Suprapubic skin (tissue), 4 donors: ENCODE results near the gene ADAT3.

Source experiments
- EP300 ChIP-seq: sonication (generic); formaldehyde crosslinking; IDR thresholded peaks from one replicate; pipeline ENCODE4 v1.6.1; 2017; ENCODE audit warnings: antibody characterized with exemption
- POLR2A ChIP-seq, 2 donors: fragments of 450-650 bp; IDR thresholded peaks; one replicate each; pipeline ENCODE4 v1.6.1; 2017; ENCODE audit warnings: antibody characterized with exemption in 2 of 2, mild to moderate bottlenecking in 2 of 2, moderate library complexity in 2 of 2
- POLR2AphosphoS5 ChIP-seq, 3 donors: sonication (generic); formaldehyde crosslinking; IDR thresholded peaks; one replicate each; pipeline ENCODE4 v1.6.1; 2017; ENCODE audit warnings: antibody characterized with exemption in 3 of 3
- TF ChIP-seq, protein P1 (sequence below), 2 donors: fragments of 200-600 bp in 1 of 2; fragments of 450-650 bp in 1 of 2; sonication (generic) in 1 of 2; IDR thresholded peaks; one replicate each; pipeline ENCODE4 v1.5.1; 2016 to 2019; ENCODE audit warnings: antibody characterized with exemption in 2 of 2, mild to moderate bottlenecking in 1 of 2, moderate library complexity in 1 of 2

DNA sequence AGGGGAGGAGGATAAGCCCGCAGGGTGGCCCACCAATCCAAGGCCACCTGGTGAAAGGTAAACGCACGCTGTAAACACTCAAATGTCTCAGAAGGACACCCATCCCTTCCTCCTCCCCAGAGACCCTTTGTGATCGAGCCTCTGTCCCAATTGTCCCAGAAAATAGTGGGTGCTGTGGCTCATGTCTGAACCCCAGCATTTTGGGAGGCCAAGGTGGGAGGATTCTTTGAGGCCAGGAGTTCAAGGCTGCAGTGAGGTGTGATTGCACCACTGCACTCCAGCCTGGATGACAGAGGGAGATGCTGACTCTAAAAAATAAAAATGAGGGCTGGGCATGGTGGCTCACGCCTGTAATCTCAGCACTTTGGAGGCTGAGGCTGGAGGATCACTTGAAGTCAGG lies 16.8 kb upstream of the ADAT3 start:
- TF ChIP-seq POLR2A (IDR thresholded peaks at IDR 0.05) (no peak), POLR2AphosphoS5 (IDR thresholded peaks at IDR 0.05) (no peak), EP300 (no peak)
- TF ChIP-seq, protein P1, sequence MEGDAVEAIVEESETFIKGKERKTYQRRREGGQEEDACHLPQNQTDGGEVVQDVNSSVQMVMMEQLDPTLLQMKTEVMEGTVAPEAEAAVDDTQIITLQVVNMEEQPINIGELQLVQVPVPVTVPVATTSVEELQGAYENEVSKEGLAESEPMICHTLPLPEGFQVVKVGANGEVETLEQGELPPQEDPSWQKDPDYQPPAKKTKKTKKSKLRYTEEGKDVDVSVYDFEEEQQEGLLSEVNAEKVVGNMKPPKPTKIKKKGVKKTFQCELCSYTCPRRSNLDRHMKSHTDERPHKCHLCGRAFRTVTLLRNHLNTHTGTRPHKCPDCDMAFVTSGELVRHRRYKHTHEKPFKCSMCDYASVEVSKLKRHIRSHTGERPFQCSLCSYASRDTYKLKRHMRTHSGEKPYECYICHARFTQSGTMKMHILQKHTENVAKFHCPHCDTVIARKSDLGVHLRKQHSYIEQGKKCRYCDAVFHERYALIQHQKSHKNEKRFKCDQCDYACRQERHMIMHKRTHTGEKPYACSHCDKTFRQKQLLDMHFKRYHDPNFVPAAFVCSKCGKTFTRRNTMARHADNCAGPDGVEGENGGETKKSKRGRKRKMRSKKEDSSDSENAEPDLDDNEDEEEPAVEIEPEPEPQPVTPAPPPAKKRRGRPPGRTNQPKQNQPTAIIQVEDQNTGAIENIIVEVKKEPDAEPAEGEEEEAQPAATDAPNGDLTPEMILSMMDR (IDR thresholded peaks at IDR 0.05): no peak
